NK-92 (cell line): Measurements from ENCODE around the gene ZNFX1.
"Not testable (repeated sequence)": the region's sequence is repeated elsewhere in the genome, so short reads cannot be mapped to it uniquely, and the experiment has no call there.

Experiments used
- DNase-seq: peaks from one replicate; lab custom pipeline; 2025; ENCODE audit not compliant: unreplicated experiment; lab: John Stamatoyannopoulos, UW

ZNFX1 gene

DNA sequence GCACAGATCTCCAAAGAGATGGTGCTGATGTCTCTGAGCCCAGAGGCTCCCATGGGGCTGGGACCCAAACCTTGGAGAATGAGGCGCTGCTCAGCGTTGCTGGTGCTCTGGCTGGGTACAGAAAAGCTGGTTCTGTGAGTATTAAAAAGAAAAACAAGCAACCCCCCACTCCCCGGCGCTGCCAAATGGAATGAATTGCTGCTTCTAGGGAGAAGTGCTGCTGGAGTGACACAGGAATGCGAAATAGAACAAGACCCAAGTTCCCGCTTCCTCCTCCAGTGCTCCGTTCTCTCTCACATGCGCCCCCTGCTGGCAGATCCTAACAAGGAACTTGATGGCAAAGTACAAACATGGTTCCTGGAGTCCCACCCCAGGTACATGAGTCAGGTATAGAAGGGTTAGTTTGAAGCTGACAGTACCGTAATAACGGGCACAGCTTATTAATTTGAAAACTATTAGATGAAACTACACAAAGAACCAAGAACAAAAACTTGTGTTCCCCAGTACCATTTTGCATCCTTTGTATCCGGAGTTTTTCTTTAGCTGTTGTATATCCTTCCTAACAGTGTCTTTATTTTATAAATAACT is 60.8 kb downstream of the ZNFX1 start:
- DNase-seq, result peak; percentile 55

DNA sequence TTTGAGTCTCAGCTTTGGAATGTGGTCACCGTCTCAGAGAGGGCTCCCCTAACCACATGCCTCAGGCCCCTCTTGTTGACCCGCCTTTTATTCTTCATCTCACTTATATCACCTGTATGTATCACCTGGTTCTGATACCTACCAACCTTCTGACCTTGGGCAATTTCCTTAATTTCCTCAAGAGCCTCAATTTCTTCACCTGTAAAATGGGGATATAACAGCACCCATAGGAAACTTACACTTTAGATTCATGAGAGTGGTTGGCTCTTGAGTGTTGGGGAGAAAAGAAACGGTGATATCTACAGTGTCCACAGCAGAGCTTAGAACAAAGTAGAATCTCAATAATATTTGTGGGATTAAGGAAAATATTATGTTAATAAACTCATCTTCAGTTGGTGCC is 62.6 kb downstream of the ZNFX1 start:
- DNase-seq, result no peak

DNA sequence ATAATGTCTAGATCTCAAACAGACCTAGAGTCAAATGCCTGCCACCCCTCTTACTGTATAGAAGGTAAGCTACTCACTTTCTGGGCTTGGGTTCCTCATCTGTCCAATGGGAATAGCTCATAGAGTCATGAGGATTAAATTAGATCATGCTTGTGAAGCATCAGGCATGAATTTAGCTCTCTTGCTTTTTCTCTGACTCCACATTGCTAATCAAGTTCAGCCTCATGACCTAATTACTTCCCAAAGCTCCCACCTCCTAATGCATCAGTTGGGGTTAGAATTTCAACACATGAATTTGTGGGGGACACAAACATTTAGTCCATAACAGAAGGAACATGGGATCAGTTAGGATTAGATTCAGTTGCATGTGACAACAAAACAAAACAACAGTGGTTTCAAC is 63.3 kb downstream of the ZNFX1 start:
- DNase-seq, result no peak

DNA sequence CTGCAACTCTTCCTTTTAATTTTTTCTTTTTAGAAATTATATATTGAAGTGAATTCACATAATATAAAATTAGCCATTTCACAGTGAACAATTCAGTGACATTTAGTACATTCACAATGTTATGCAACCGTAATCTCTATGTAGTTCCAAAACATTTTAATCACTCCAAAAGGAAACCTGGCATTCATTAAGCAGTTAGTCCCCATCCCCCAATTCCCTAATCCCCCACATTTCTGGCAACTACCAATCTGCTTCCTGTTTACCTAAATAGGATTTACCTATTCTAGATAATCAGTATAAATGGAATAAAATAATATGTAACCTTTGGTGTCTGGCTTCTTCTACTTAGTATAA is 67.1 kb downstream of the ZNFX1 start:
- no peak for DNase-seq

DNA sequence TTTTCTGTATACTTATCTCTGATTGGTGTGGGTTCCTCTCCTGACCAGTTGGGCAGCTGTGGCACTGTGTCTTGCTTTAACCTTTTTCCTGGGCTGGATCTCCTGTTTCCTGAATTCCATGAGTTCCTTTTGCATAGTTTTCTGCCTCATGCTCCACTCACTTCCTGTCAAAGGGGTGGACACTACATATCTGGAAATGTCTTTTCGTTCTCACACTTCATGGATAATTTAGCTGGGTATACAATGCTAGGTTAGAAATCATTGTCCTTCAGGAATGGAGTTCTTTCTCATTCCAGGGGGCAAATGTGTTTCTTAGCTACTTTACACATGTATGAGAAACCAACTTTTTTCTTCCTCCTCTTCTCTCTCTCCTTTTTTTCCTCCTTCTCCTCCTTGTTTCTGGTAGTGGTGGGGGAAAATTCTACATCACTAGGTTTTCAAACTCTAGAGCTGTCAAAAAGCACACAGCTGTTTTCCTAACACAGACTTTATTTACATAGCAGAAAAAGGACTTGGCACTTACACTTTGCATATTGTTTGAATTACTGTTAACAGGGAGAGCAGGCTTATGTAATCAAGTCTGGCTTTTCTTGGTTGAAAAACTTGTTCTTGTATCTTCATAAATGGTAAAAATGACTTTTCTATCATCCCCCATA is 67.6 kb downstream of the ZNFX1 start:
- no peak for DNase-seq

DNA sequence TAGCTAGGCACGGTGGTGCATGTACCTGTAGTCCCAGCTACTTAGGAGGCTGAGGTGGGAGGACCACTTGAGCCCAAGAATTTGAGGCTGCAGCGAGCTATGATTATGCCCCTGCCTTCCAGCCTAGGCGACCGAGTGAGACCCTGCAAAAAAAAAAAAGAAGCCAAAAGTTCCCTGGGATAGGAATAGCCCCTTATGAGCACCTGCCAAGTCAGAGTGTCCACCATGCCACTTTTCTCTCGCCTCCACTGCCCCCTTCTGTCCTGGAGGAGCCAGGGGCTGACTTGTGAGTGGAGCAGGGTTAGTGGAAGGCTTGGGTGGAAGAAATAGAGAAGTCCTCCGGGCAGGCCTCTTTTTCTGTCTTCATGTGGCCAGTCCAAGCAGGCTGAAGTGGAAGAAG is 70.8 kb downstream of the ZNFX1 start:
- no peak for DNase-seq

DNA sequence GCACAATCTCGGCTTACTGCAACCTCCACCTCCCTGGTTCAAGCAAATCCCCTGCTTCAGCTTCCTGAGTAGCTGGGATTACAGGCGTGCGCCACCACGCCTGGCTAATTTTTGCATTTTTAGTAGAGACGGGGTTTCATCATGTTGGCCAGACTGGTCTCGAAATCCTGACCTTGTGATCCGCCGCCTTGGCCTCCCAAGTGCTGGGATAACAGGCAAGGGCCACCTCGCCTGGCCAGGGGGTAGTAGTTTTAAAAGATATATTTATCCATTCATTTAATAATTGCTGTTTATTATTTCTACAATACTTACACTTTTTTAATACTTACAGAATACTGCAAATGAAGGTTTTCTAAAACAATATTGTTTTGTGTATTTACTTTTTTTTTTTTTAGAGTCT is 74.1 kb downstream of the ZNFX1 start:
- DNase-seq, result no peak

DNA sequence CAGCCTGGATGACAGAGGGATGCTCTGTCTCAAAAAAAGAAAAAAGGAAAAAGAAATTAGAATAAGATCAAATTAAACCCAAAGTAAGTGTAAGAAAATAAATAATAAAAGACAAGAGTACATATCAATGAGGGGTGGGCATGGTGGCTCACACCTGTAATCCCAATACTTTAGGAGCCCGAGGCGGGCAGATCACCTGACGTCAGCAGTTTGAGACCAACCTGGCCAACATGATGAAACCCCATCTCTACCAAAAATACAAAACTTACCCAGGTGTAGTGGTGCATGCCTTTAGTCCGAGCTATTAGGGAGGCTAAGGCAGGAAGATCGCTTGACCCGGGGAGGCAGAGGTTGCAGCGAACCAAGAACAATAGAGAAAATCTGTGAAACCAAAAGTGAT is 74.8 kb downstream of the ZNFX1 start:
- no peak for DNase-seq

DNA sequence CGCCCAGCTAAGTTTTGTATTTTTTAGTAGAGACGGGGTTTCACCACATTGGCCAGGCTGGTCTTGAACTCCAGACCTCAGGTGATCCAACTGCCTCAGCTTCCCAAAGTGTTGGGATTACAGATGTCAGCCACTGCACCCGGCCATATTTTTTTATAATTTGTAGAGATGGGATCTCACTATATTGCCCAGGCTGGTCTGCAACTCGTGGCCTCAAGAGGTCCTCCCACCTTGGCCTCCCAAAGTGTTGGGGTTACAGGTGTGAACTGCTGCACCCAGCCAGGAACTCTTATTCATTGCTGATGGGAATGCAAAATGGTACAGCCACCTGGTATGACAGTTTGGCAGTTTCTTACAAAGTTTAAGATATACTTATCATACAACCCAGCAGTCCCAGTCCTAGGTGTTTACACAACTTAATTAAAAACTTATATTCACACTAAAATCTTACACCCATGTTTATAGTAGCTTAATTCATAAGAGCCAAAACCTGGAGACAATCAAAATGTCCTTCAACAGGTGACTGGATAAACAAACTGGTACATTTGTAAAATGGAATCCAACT is 78.0 kb downstream of the ZNFX1 start:
- no peak for DNase-seq

DNA sequence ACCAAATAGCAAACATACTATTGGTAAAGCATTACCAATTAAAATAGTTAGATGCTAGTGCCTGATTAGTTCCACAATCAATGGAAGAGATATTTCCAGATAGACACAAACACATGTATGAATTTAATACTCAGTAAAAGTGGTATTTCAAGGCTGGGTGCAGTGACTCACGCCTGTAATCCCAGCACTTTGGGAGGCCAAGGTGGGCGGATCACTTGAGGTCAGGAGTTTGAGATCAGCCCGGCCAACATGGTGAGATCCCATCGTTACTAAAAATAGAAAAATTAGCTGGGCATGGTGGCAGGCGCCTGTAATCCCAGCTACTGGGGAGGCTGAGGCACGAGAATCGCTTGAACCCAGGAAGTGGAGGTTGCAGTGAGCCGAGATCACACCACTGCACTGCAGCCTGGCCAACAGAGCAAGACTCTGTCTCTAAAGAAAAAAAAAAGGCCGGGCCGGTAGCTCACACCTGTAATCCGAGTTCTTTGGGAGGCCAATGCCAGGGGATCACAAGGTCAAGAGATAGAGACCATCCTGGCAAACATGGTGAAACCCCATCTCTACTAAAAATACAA is 84.8 kb downstream of the ZNFX1 start:
- not testable (repeated sequence) for DNase-seq
